GM23248 (cell line): Measurements from ENCODE around the gene SHROOM3. TPM values are rescaled to one million over a fixed set of nuclear protein-coding genes. Genes with fewer than 3 reads are reported as not detected.

Experiments
- DNase-seq: peaks from one replicate; pipeline ENCODE4 v3.0.0-alpha.2; 2015
- H2AFZ ChIP-seq: fragments of 200-600 bp; sonication (generic); 2 replicates; pipeline ENCODE4 v1.6.1; 2016; ENCODE audit warnings: antibody characterized with exemption
- H3F3A ChIP-seq: fragments of 200-600 bp; sonication (generic); 2 replicates; pipeline ENCODE4 v1.6.1; 2016; ENCODE audit warnings: mild to moderate bottlenecking, antibody characterized with exemption, mixed run types; ENCODE audit not compliant: insufficient read depth
- H3K27ac ChIP-seq: fragments of 200-600 bp; sonication (generic); 2 replicates; pipeline ENCODE4 v1.5.1; 2016; ENCODE audit warnings: mild to moderate bottlenecking
- H3K27me3 ChIP-seq: fragments of 200-600 bp; sonication (generic); replicated peaks from 2 replicates; pipeline ENCODE4 v1.6.1; 2016; ENCODE audit warnings: mild to moderate bottlenecking; ENCODE audit not compliant: insufficient read depth
- H3K36me3 ChIP-seq: fragments of 200-600 bp; sonication (generic); 2 replicates; pipeline ENCODE4 v1.6.1; 2016; ENCODE audit warnings: low read depth, mild to moderate bottlenecking
- H3K4me1 ChIP-seq: fragments of 200-600 bp; sonication (generic); 2 replicates; pipeline ENCODE4 v1.6.1; 2016; ENCODE audit warnings: mild to moderate bottlenecking; ENCODE audit not compliant: insufficient read depth
- H3K4me2 ChIP-seq: fragments of 200-600 bp; sonication (generic); one replicate; pipeline ENCODE4 v1.6.1; 2016; ENCODE audit warnings: mild to moderate bottlenecking; ENCODE audit not compliant: unreplicated experiment
- H3K4me3 ChIP-seq: fragments of 200-600 bp; sonication (generic); 2 replicates; pipeline ENCODE4 v1.5.1; 2016; ENCODE audit warnings: mild to moderate bottlenecking
- H3K79me2 ChIP-seq: fragments of 200-600 bp; sonication (generic); 2 replicates; pipeline ENCODE4 v1.6.1; 2016; ENCODE audit warnings: mild to moderate bottlenecking; ENCODE audit not compliant: insufficient read depth
- H3K9ac ChIP-seq: fragments of 200-600 bp; sonication (generic); 2 replicates; pipeline ENCODE4 v1.6.1; 2016; ENCODE audit warnings: mild to moderate bottlenecking
- H3K9me2 ChIP-seq: fragments of 200-600 bp; sonication (generic); 2 replicates; pipeline ENCODE4 v1.6.1; 2016; ENCODE audit warnings: mixed run types, mild to moderate bottlenecking, moderate library complexity; ENCODE audit not compliant: insufficient read depth
- H3K9me3 ChIP-seq: fragments of 200-600 bp; sonication (generic); one replicate; pipeline ENCODE4 v1.6.1; 2017; ENCODE audit warnings: low read depth
- H4K20me1 ChIP-seq: fragments of 200-600 bp; sonication (generic); 2 replicates; pipeline ENCODE4 v1.6.0; 2016; ENCODE audit not compliant: insufficient read depth
- EZH2 ChIP-seq: fragments of 200-600 bp; sonication (generic); IDR thresholded peaks from 2 replicates; pipeline ENCODE4 v1.6.1; 2018; ENCODE audit warnings: antibody characterized with exemption, mild to moderate bottlenecking; ENCODE audit not compliant: insufficient read depth, poor library complexity, severe bottlenecking
- EZH2phosphoT487 ChIP-seq: fragments of 200-600 bp; sonication (generic); IDR thresholded peaks from 2 replicates; pipeline ENCODE4 v1.6.1; 2018; ENCODE audit warnings: antibody characterized with exemption, moderate library complexity, mild to moderate bottlenecking, low read depth; ENCODE audit not compliant: insufficient read depth
- WGBS, 2 experiments: methylation state at CpG; one replicate each; pipeline ENCODE4 v1.1.6; 2015 to 2017; ENCODE audit warnings: low lambda C conversion rate in 2 of 2, low coverage in 1 of 2; ENCODE audit errors: missing lambda C conversion rate in 2 of 2; 5-methylcytosine and 5-hydroxymethylcytosine counted together
- in situ Hi-C: fragments of 300-500 bp; cut with MboI; formaldehyde crosslinking; loops from 2 replicates; pipeline ENCODE4 v1.15.0; 2020
- polyA plus RNA-seq: library from polyadenylated mRNA; unstranded; fragments of >200 nt; fragmentation: Nextera tagmentation; extraction: Ambion mirVana; gene quantifications from 2 replicates; pipeline ENCODE4 v1.2.1, GENCODE V29; 2016
- total RNA-seq: library from RNA; depleted of rRNA; stranded (reverse); fragments of >200 nt; shearing (Covaris generic); gene quantifications from 2 replicates; pipeline ENCODE4 v1.2.3, GENCODE V29; 2014

Gene SHROOM3
- total and polyA plus RNA-seq, 2 experiments from 2014 or later = 9.7 to 44.6 TPM

DNA sequence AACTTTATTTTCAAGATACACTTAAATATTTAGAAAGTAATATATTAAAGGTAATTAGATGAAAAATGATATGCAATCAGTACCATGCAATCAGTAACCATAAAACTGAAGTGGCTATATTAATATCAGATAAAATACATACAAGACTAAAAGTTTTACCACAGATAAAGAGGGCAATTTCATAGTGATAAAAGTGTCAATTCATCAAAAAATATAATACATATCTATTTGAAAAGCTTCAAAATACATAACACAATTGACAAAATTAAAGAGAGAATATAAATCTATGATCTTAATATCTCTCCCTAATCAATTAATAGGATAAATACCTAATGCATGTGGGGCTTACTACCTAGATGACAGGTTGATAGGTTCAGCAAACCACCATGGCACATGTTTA is 357.4 kb downstream of the SHROOM3 start:
- no peaks in the 10 kb centered on the region for H3K9me2 ChIP-seq
- H4K20me1 ChIP-seq = no peaks in the 10 kb centered on the region
- no peaks in the 10 kb centered on the region for H3K27me3 ChIP-seq
- H3K27ac ChIP-seq = no peak overlapping the region
- no peak overlapping the region for H3K4me3 ChIP-seq
- H3K4me1 ChIP-seq = no peaks in the 10 kb centered on the region
- in situ Hi-C loops = no loop called here
- H2AFZ ChIP-seq = no peak overlapping the region
- TF ChIP-seq EZH2 (no peak), EZH2phosphoT487 (no peak)
- H3K9me3 ChIP-seq = peaks cover 2% of the 10 kb centered on the region
- H3K4me2 ChIP-seq = no peak overlapping the region
- no peaks in the 10 kb centered on the region for H3K36me3 ChIP-seq
- no peak for DNase-seq
- H3K79me2 ChIP-seq = no peaks in the 10 kb centered on the region
- no peak overlapping the region for H3K9ac ChIP-seq
- H3F3A ChIP-seq = no peaks in the 10 kb centered on the region

DNA sequence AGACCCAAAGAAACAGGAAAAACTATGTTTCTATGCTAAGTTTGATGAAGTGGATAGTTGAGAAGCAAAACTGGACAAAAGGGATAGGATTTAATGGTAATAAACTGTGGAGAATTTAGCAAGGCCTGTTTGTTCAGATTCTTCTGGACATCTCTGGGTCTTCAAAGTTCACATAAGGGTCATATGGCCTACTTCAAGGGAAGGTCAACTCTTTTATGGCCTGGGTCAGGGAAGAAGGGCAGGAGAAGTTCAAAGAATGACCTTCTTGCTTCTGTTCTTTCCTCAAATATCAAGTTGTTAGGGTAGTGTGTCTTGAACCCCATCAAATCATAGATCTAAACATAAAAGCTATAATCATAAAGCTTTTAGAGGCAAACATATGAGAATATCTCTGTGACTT is 360.2 kb downstream of the SHROOM3 start:
- no peak overlapping the region for H3K27ac ChIP-seq
- no peaks in the 10 kb centered on the region for H3K27me3 ChIP-seq
- H3K4me1 ChIP-seq = no peaks in the 10 kb centered on the region
- H3K4me3 ChIP-seq = no peak overlapping the region
- in situ Hi-C loops = no loop called here
- no peak for DNase-seq
- no peak overlapping the region for H3K4me2 ChIP-seq
- no peaks in the 10 kb centered on the region for H3K79me2 ChIP-seq
- no peaks in the 10 kb centered on the region for H3K36me3 ChIP-seq
- TF ChIP-seq EZH2 (no peak), EZH2phosphoT487 (no peak)
- peaks cover under 1% of the 10 kb centered on the region; the same call in 1 of the 2 replicates for H3F3A ChIP-seq
- H4K20me1 ChIP-seq = no peaks in the 10 kb centered on the region
- H2AFZ ChIP-seq = no peak overlapping the region
- H3K9me3 ChIP-seq = no peaks in the 10 kb centered on the region
- H3K9ac ChIP-seq = no peak overlapping the region
- H3K9me2 ChIP-seq = no peaks in the 10 kb centered on the region

DNA sequence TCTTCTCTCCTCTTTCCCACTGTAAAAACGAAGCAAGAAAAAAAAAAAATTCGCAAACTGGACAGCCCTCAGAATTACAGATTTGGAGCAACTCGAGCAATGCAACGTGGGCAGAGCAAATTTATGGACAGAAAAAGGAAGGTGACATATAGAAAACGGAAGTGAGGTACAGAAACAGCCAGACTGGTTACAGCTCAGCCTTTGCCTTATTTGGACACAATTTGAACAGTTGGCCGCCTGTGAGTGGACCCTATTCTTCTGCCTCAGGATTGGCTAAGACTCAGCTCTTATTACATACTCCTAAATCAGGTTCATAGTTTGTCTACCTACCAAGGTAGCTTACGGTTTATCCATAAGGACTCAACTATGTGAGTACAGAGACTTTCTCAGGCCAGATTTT is 364.1 kb downstream of the SHROOM3 start:
- H3K79me2 ChIP-seq = no peaks in the 10 kb centered on the region
- peaks cover 26% of the 10 kb centered on the region for H3F3A ChIP-seq
- no peak overlapping the region for H3K4me2 ChIP-seq
- H3K27ac ChIP-seq = no peak overlapping the region
- no peak overlapping the region for H3K4me3 ChIP-seq
- H2AFZ ChIP-seq = no peak overlapping the region
- 75 to 77% methylated on average over 7 of the region's 7 CpGs for WGBS, 2 experiments
- H3K4me1 ChIP-seq = peaks cover 20% of the 10 kb centered on the region
- H3K9ac ChIP-seq = no peak overlapping the region
- no peaks in the 10 kb centered on the region for H3K27me3 ChIP-seq
- TF ChIP-seq EZH2phosphoT487 (no peak), EZH2 (no peak)
- in situ Hi-C loops = no loop called here
- no peaks in the 10 kb centered on the region for H4K20me1 ChIP-seq
- no peak for DNase-seq
- no peaks in the 10 kb centered on the region for H3K9me3 ChIP-seq
- no peaks in the 10 kb centered on the region for H3K36me3 ChIP-seq
- H3K9me2 ChIP-seq = no peaks in the 10 kb centered on the region

DNA sequence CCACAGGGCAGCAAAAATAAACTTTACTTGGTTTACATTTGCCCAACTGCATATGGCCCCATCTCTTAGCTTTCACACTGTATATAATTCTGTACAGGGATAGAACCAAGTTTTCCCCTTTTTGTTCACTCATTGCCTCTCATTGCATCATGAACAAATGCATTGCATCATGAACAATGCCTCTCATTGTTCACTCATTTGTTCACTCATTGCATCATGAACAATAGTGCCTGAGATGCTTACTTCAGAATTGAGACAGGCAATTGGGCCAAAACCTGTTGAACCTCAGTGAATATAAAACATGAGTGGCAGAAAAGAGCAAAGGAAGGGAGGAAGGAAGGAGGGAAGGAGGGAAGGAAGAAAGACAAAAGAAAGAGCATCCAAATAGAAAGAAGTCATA is 364.7 kb downstream of the SHROOM3 start:
- H3K79me2 ChIP-seq = no peaks in the 10 kb centered on the region
- TF ChIP-seq EZH2 (no peak), EZH2phosphoT487 (no peak)
- H3K4me3 ChIP-seq = no peak overlapping the region
- DNase-seq = peak; percentile 18
- H2AFZ ChIP-seq = no peak overlapping the region
- no peak overlapping the region for H3K27ac ChIP-seq
- peaks cover 20% of the 10 kb centered on the region for H3K4me1 ChIP-seq
- H3F3A ChIP-seq = peaks cover 26% of the 10 kb centered on the region
- no peaks in the 10 kb centered on the region for H3K9me2 ChIP-seq
- no peaks in the 10 kb centered on the region for H3K36me3 ChIP-seq
- no peak overlapping the region for H3K9ac ChIP-seq
- H3K4me2 ChIP-seq = no peak overlapping the region
- no peaks in the 10 kb centered on the region for H3K9me3 ChIP-seq
- H3K27me3 ChIP-seq = no peaks in the 10 kb centered on the region
- no peaks in the 10 kb centered on the region for H4K20me1 ChIP-seq
- in situ Hi-C loops = no loop called here

DNA sequence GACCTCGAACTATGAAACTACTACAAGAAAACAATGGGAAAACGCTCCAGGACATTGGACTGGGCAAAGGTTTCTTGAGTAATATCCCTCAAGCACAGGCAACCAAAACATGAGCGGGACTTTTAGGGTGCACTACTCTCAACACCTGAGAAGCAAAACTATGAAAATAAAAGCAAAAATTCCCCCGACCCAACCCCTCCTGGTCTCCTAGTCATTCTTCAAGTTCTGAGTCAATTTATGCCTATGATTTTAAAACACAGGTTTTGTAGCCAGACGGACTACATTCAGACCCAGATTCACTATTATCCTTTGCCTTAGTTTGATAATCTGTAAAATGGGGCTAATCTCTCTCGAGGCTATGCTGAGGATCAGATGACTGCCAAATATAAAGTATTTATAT is 365.9 kb downstream of the SHROOM3 start:
- H3K36me3 ChIP-seq = no peaks in the 10 kb centered on the region

More for the DNA sequence above, 365.9 kb downstream of the SHROOM3 start:
- Histone ChIP-seq H3K4me1 (peaks cover 20% of the 10 kb centered on the region), H3K9me2 (no peaks in the 10 kb centered on the region), H2AFZ (no peak overlapping the region), H4K20me1 (no peaks in the 10 kb centered on the region), H3K4me2 (no peak overlapping the region), H3K9ac (no peak overlapping the region), H3K4me3 (no peak overlapping the region), H3K79me2 (no peaks in the 10 kb centered on the region), H3K27me3 (no peaks in the 10 kb centered on the region), H3K27ac (no peak overlapping the region), H3K9me3 (no peaks in the 10 kb centered on the region), H3F3A (peaks cover 26% of the 10 kb centered on the region)
- in situ Hi-C loops = no loop called here
- DNase-seq = no peak
- WGBS, 2 experiments = 88 to 89% methylated on average over 6 of the region's 6 CpGs
- no peak for TF ChIP-seq EZH2phosphoT487
- no peak for TF ChIP-seq EZH2
